GM12872 (cell line): ENCODE data around the gene LRP4.

ENCODE experiments used
- CTCF ChIP-seq: IDR thresholded peaks from 3 replicates; pipeline ENCODE4 v1.5.1; 2011; ENCODE audit warnings: low read depth, mild to moderate bottlenecking, low read length, moderate library complexity; ENCODE audit not compliant: insufficient read depth

LRP4 gene

GRCh38 chr11:46840116-46840515 is 78.2 kb downstream of the LRP4 start:
- no peak for TF ChIP-seq CTCF

- no peak for TF ChIP-seq CTCF
Observed at GRCh38 chr11:46838501-46838900, 79.8 kb downstream of the LRP4 start.

- TF ChIP-seq CTCF = no peak
Observed at GRCh38 chr11:46837860-46838259, 80.5 kb downstream of the LRP4 start.

- TF ChIP-seq CTCF = no peak
Observed at GRCh38 chr11:46836870-46837269, 81.5 kb downstream of the LRP4 start.

- TF ChIP-seq CTCF = no peak
Observed at GRCh38 chr11:46836431-46836830, 81.9 kb downstream of the LRP4 start.

- TF ChIP-seq CTCF = no peak
Observed at GRCh38 chr11:46835897-46836296, 82.5 kb downstream of the LRP4 start.

GRCh38 chr11:46834821-46835220 is 83.5 kb downstream of the LRP4 start:
- no peak for TF ChIP-seq CTCF

GRCh38 chr11:46832511-46833214 is 85.7 kb downstream of the LRP4 start:
- TF ChIP-seq CTCF = no peak
